Right cardiac atrium (tissue), 5 donors: Measurements from ENCODE around the gene TMEM123. TPM values are rescaled to one million over a fixed set of nuclear protein-coding genes. Genes with fewer than 3 reads are reported as not detected.

Experiments
- ATAC-seq, 2 donors: fragments of 200-7000 bp; cut with Tn5 transposase; one replicate each; pipeline versions ENCODE4 v1.8.0 to v1.9.1; 2020; ENCODE audit warnings: moderate library complexity in 2 of 2, mild to moderate bottlenecking in 1 of 2
- DNase-seq, 3 donors: peaks; one replicate each; pipeline ENCODE4 v3.0.0-alpha.2; 2020
- H3K27ac ChIP-seq: one replicate; pipeline ENCODE4 v1.5.1; 2013; ENCODE audit warnings: mild to moderate bottlenecking, low read length, control low read depth, moderate library complexity
- H3K27me3 ChIP-seq: one replicate; pipeline ENCODE4 v1.6.1; 2013; ENCODE audit not compliant: control insufficient read depth, insufficient read depth
- H3K4me1 ChIP-seq: one replicate; pipeline ENCODE4 v1.6.1; 2013; ENCODE audit warnings: low read length; ENCODE audit not compliant: control insufficient read depth, insufficient read depth
- H3K4me3 ChIP-seq: one replicate; pipeline ENCODE4 v1.5.1; 2013; ENCODE audit warnings: low read length, control low read depth
- H3K9me3 ChIP-seq: one replicate; pipeline ENCODE4 v1.6.1; 2013; ENCODE audit warnings: low read length; ENCODE audit not compliant: control insufficient read depth
- WGBS: extraction: QIAGEN DNeasy Blood & Tissue Kit; methylation state at CpG from one replicate; pipeline ENCODE4 v1.1.7; 2013; 5-methylcytosine and 5-hydroxymethylcytosine counted together
- intact Hi-C, 4 donors: fragments of 100-400 bp; cut with DNase I; formaldehyde crosslinking; loops; one replicate each; pipeline versions ENCODE4 v1.11.0 to v1.14.0; 2022 to 2023
- polyA plus RNA-seq: library from polyadenylated mRNA; stranded (reverse); fragments of 200-250 nt; gene quantifications from one replicate; pipeline ENCODE4 v1.2.3, GENCODE V29; 2013
- total RNA-seq, 4 donors: library from RNA; stranded (reverse); fragmentation: NEBNext Ultra II Directional; extraction: Animal tissue kit (Norgen Biotek cat#: 25700); gene quantifications; one replicate each; pipeline ENCODE4 v1.2.1, GENCODE V29; 2021
- donor health status: healthy with polysubstance abuse.
- donor health status: DM: no; HTN: yes; CAD: no.
- donor health status: DM: no; HTN: no; CAD: no.
- donor health status: DM: no; HTN: yes; CAD: no; lungs with severe emphysema.
- donor health status: DM: yes; HTN: yes; CAD: no.

The TMEM123 gene
- total and polyA plus RNA-seq, 5 donors = 52.4 to 106 (median 101) TPM

GRCh38 chr11:102462610-102463009, 10.0 kb upstream of the TMEM123 start:
- Histone ChIP-seq H3K9me3 (no peaks in the 10 kb centered on the region), H3K27me3 (no peaks in the 10 kb centered on the region), H3K27ac (no peak overlapping the region), H3K4me3 (no peak overlapping the region), H3K4me1 (no peaks in the 10 kb centered on the region)
- DNase-seq = no peak
- intact Hi-C loops = no loop called here
- WGBS = 92% methylated on average over 4 of the region's 4 CpGs
- no peak for ATAC-seq

DNA sequence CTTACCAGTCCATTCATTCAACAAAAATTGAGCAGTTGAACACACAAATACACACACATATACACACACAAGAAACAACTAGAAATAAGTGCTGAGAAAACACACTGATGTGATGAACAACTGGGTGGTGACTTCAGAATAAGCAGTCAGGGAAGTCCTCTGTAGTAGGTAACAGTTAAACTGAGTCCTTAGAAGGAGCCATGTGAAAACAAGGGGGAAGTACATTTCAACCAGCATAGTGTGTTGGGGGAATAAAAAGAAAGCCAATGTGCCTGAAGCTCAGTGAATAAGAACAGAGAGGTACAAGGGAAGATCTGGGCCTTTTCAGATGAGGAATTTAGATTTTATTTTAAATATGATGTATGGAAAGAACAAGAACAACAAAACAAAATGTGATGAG, 6.8 kb upstream of the TMEM123 start:
- Histone ChIP-seq H3K4me3 (no peak overlapping the region), H3K9me3 (no peaks in the 10 kb centered on the region), H3K27me3 (no peaks in the 10 kb centered on the region), H3K4me1 (no peaks in the 10 kb centered on the region), H3K27ac (no peak overlapping the region)
- no peak for ATAC-seq
- intact Hi-C loops = loop anchor here in 1 of 4 donors (10.0 kb wide), 1 partner anchor 75 kb away; no protein-coding TSS in a partner anchor
- DNase-seq = no peak

DNA sequence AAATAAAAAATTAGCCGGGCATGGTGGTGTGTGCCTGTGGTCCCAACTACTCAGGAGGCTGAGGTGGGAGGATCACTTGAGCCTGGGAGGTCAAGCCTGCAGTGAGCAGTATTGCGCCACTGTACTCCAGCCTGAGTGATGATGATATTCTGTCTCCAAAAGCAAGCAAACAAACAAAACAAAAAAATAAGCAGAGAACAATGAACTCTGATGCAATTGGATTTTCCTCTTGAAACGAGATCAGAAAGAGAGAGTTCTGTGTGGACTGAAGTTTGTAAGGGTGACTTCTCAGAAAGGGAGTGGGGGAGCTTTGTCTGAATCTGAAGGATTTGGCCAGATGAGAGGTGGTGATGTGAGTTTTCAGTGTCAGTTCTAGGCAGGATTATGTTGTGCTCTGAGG, 6.0 kb upstream of the TMEM123 start:
- ATAC-seq (no peak), DNase-seq (no peak)
- Histone ChIP-seq H3K27ac (no peak overlapping the region), H3K9me3 (no peaks in the 10 kb centered on the region), H3K4me1 (no peaks in the 10 kb centered on the region), H3K4me3 (no peak overlapping the region), H3K27me3 (no peaks in the 10 kb centered on the region)
- WGBS = 86% methylated on average over 3 of the region's 3 CpGs
- intact Hi-C loops = loop anchor here in 1 of 4 donors (10.0 kb wide), 1 partner anchor 74 kb away; no protein-coding TSS in a partner anchor

DNA sequence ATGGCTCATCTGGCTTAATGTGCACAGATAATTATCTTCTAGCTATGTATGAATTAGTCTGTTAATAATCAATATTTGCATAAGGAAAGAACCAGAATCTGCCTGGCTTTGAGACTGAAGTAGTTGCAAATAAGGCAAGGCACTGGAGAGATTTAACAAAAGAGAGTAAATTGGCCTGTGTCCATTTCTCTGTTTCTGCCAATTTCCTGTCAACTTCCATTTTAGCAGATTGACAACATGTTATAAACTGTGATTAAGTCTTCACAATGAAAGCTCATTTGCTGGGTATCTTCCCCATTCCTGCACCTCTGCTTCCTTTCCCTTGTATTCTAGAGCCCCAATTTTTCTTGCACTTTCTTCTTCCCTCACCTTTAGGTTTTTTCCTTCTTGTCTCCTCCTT, 5.3 kb upstream of the TMEM123 start:
- ATAC-seq = no peak
- no peak overlapping the region for H3K27ac ChIP-seq
- H3K9me3 ChIP-seq = no peaks in the 10 kb centered on the region
- H3K4me3 ChIP-seq = no peak overlapping the region
- intact Hi-C loops = loop anchor here in 1 of 4 donors (10.0 kb wide), 1 partner anchor 73 kb away; no protein-coding TSS in a partner anchor
- no peaks in the 10 kb centered on the region for H3K4me1 ChIP-seq
- no peak for DNase-seq
- H3K27me3 ChIP-seq = no peaks in the 10 kb centered on the region

DNA sequence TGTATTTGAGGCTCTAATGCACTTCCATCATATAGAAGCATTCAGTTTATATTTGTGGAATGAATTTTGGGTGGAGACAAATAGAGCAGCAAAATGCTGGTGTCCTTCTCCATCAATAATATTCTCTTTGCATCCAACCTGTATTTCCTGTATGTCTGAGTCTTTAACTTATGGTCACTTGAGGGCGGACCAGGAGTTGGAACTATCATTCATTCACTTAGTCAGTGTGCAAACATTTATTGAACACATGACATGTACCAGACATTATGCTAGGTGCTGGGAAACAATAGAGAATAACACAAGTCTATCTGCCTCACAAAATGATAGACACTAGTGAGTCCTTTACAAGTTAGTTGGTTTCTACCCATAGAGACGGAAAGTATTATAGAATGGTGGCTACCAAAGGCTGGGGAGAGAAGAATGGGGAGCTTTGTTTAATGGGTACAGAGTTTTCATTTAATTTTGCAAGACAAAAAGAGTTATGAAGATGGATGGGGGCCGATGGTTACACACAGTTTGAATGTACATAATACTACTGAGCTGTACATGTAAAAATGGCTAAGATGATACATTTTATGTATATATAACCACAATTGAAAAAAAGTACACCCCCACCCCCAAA, 4.6 kb upstream of the TMEM123 start:
- DNase-seq (no peak), ATAC-seq (no peak)
- WGBS = 93% methylated on average over 3 of the region's 3 CpGs
- no peak overlapping the region for H3K4me3 ChIP-seq
- no peak overlapping the region for H3K27ac ChIP-seq
- H3K9me3 ChIP-seq = no peaks in the 10 kb centered on the region
- H3K4me1 ChIP-seq = no peaks in the 10 kb centered on the region
- H3K27me3 ChIP-seq = no peaks in the 10 kb centered on the region
- intact Hi-C loops = loop anchor here in 1 of 4 donors (10.0 kb wide), 1 partner anchor 72 kb away; no protein-coding TSS in a partner anchor

DNA sequence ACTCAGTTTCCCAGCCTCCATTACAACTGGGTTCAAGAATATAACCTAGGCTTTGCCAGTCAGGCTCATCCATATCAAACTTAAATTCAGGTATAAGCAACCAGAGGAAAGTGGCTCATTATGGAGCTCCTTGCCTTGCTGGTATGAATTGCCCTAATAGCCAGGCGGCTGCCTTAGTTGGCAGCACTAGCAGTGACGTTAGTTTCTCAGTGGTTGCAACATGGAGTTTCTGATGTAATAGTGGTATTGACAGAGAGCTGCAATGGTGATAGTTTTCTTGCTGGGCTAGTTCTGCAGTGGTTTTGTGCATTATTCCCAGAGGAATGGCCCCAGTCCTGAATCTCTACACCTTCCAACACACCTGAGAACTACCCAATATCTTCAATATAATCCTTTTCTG, 3.8 kb upstream of the TMEM123 start:
- Histone ChIP-seq H3K4me1 (no peaks in the 10 kb centered on the region), H3K4me3 (no peak overlapping the region), H3K27ac (no peak overlapping the region), H3K27me3 (no peaks in the 10 kb centered on the region), H3K9me3 (no peaks in the 10 kb centered on the region)
- intact Hi-C loops = loop anchor here in 1 of 4 donors (10.0 kb wide), 1 partner anchor 72 kb away; no protein-coding TSS in a partner anchor
- ATAC-seq (no peak), DNase-seq (no peak)
- 78% methylated on average over 2 of the region's 2 CpGs for WGBS

DNA sequence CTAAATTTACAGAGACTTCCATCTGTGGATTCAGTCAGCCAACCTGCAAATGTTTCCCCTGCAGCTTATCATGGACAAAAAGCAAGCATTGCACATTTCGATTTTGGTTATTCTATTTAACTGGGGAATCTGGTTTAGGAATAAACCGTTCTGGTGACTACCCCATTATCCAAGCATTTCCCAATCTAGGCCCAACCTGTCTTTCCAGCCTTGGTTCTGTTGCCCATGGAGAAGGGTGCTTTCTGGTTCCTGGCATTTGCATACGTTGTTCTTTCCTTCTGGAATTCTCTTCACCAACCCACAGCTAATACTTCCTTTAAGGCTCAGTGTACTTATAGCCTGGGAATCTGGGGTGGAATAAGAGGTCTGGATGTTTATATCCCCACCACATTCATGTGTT, 1.4 kb upstream of the TMEM123 start:
- H3K27ac ChIP-seq = no peak overlapping the region
- H3K27me3 ChIP-seq = no peaks in the 10 kb centered on the region
- intact Hi-C loops = loop anchor here in 1 of 4 donors (10.0 kb wide), 1 partner anchor 69 kb away; no protein-coding TSS in a partner anchor
- no peak for ATAC-seq
- no peak for DNase-seq
- WGBS = 93% methylated on average over 3 of the region's 3 CpGs
- no peaks in the 10 kb centered on the region for H3K4me1 ChIP-seq
- no peaks in the 10 kb centered on the region for H3K9me3 ChIP-seq
- H3K4me3 ChIP-seq = no peak overlapping the region

DNA sequence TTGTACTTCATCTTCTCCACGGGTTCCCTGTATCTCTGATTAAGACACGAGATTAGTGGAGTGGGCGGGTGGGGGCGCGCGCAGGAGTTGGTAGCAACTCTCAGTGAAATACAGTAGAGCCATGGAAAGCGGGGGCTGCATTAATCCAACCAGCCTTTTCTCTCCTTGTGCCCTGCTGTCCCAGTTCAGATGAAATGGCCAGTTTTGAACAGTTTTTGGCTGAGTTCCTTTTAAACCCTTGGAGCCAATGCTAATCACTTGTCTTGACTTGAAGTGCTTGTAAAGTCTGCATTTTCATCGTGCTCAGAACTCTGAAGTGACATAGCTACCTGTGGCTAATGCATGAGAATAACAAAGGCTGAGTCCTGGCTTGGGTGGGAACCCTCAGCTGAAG, 734 bp upstream of the TMEM123 start:
- 5% methylated on average over 8 of the region's 8 CpGs for WGBS
- no peak for ATAC-seq
- intact Hi-C loops = loop anchor here in 1 of 4 donors (10.0 kb wide), 1 partner anchor 68 kb away; no protein-coding TSS in a partner anchor
- Histone ChIP-seq H3K9me3 (no peaks in the 10 kb centered on the region), H3K27ac (peak overlapping the region; percentile 81), H3K4me1 (no peaks in the 10 kb centered on the region), H3K4me3 (peak overlapping the region; percentile 63), H3K27me3 (no peaks in the 10 kb centered on the region)
- DNase-seq = peak in 1 of 3 donors; percentile 67

DNA sequence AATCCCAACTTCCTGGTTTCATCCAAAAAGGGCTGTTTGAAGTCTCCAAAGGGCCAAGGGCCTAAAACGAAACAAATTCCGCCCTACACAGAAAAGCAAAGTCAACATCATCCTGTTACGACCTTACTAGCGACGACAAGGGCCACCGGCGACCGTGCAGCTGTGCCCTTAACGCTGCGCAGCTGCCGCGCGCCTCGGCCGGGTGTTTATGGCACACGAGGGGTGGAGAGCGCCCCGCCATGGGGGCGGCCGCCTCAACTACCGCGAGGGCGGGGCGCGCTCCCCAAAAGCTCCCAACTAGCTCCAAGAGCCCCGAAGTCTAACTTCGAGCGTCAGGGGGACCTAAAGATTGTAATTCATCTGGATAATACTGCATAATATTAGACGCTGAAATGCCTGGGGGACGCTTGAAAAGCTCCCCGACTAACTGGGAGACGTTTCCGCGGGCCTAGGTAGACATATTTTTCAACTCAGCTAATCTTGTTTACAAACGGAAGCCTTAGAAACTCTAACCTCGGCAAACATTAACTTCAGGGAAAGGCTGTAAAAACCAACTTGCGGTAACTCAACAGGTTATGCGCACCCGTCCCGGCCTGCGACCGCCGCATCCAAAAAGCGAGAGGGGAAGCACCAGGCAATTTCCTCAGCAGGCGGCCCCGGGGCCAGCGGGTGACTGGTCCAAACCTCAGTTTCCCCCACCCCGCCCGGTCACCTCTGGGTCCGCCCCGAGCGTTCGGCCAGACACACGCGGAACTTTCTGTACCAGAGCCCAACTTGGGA, 694 bp downstream of the TMEM123 start:
- Histone ChIP-seq H3K27ac (peak overlapping the region; percentile 74), H3K9me3 (no peaks in the 10 kb centered on the region), H3K27me3 (no peaks in the 10 kb centered on the region), H3K4me3 (peak overlapping the region; percentile 63), H3K4me1 (no peaks in the 10 kb centered on the region)
- WGBS = under 1% methylated on average over 55 of the region's 55 CpGs
- peak; percentile 60 to 90 (median 87) for DNase-seq
- intact Hi-C loops = loop anchor here in 1 of 4 donors (10.0 kb wide), 1 partner anchor 67 kb away; no protein-coding TSS in a partner anchor
- ATAC-seq = peak; percentile 81 to 84

- Histone ChIP-seq H3K27me3 (no peaks in the 10 kb centered on the region), H3K9me3 (no peaks in the 10 kb centered on the region), H3K4me3 (peak overlapping the region; percentile 63), H3K27ac (peak overlapping the region; percentile 74), H3K4me1 (no peaks in the 10 kb centered on the region)
- 31% methylated on average over 6 of the region's 6 CpGs for WGBS
- no peak for DNase-seq
- ATAC-seq = no peak
- intact Hi-C loops = loop anchor here in 1 of 4 donors (10.0 kb wide), 1 partner anchor 66 kb away; no protein-coding TSS in a partner anchor
Observed at GRCh38 chr11:102451041-102451680, 1.4 kb downstream of the TMEM123 start.
